Stimulated activated effector memory CD8-positive, alpha-beta T cell treated with anti-CD3 and anti-CD28 coated beads, Interleukin-12 subunit alpha, Interleukin-12 subunit beta, amount 100 ng/mL, for 72 hours (primary cell): Measurements from ENCODE around the gene TSBP1.
A peak's percentile ranks its signal among the peaks of the same experiment; 100 is the strongest.
"Not testable (repeated sequence)": the region's sequence is repeated elsewhere in the genome, so short reads cannot be mapped to it uniquely, and the experiment has no call there.

Experiments
- ATAC-seq: fragments of 150-1000 bp; cut with Tn5 transposase; 2 replicates; pipeline ENCODE4 v1.10.0; 2021
- DNase-seq, 2 donors: peaks; one replicate each; pipeline ENCODE4 v3.0.0; 2021 to 2022; ENCODE audit warnings: low spot score in 2 of 2
- H3K27ac Mint-ChIP-seq: one replicate; pipeline ENCODE4 v1.8.0; 2022; ENCODE audit warnings: mild to moderate bottlenecking, mixed read lengths
- H3K36me3 Mint-ChIP-seq: one replicate; pipeline ENCODE4 v1.8.0; 2022; ENCODE audit warnings: mild to moderate bottlenecking, mixed read lengths
- H3K4me1 Mint-ChIP-seq: one replicate; pipeline ENCODE4 v1.8.0; 2022; ENCODE audit warnings: mixed read lengths
- H3K4me3 Mint-ChIP-seq: one replicate; pipeline ENCODE4 v1.8.0; 2022; ENCODE audit warnings: mild to moderate bottlenecking, mixed read lengths
- H3K9me3 Mint-ChIP-seq: one replicate; pipeline ENCODE4 v1.8.0; 2022; ENCODE audit warnings: mixed read lengths

The TSBP1 gene

DNA sequence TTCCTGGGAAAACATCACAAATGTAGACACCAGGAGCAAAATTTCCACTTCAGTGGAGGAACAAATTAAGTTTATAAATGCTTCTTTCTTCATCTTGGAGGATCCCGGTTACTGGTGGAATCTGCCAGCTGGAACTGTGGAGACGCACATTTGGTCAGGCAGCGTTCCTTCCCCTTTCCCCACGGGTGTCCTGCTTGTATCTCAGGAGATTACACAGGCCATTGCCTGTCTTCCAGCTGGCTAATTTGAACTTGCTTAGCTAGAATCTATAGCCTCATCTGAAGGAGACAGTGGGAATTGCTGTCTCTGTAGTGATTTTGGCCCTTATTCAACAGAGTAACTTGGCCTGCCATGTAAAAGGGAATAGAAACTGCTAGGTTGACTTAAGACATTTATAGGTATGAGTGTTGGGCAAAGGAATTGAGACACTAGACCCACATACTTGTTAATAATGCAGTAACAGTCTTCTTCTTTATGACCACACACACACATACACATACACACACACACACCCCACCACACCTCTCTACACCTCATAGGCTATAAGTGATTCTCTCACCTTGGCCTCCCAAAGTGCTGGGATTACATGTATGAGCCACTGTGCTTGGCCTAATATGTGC is 34.4 kb downstream of the TSBP1 start:
- ATAC-seq (peak; percentile 36), DNase-seq (no peak)
- Mint-ChIP-seq H3K4me3 (no peak overlapping the region), H3K4me1 (no peaks in the 10 kb centered on the region), H3K9me3 (no peaks in the 10 kb centered on the region), H3K27ac (no peak overlapping the region), H3K36me3 (no peaks in the 10 kb centered on the region)

DNA sequence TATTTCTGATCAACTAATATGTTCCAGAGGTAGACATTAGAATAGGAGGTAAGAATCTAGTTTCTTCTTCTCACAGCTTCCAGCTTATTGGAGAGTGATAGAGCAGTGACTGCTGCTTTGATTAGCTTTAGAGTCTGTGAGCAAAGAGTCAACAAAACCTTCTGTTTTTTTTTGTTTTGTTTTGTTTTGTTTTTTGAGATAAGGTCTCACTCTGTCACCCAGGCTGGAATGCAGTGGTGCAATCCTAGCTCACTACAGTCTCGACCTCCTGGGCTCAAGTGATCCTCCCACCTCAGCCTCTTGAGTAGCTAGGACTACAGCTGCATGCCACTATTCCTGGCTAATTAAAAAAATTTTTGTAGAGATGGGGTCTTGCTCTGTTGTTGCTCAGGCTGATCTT is 39.3 kb downstream of the TSBP1 start:
- DNase-seq = no peak
- Mint-ChIP-seq H3K9me3 (no peaks in the 10 kb centered on the region), H3K36me3 (no peaks in the 10 kb centered on the region), H3K4me1 (no peaks in the 10 kb centered on the region), H3K27ac (no peak overlapping the region), H3K4me3 (no peak overlapping the region)
- no peak for ATAC-seq

DNA sequence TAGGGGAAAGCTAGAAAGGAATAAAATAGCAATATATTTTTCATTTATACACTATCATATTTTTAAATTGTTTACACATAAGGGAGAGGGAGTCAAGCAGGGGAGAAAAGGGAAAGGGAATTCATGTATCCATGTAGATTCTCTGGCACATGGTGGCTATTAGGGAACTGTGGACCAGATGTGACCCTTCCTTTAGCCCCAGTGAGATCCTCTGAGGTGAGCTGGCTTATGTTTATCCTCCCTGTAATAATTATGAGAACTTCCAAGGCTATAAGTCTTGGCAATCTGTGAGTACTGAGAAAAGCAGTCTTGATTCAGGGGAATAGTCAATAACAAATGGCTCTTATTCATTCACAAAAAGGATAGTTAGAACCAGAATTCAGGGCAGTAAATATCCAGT is 42.6 kb downstream of the TSBP1 start:
- H3K36me3 Mint-ChIP-seq = no peaks in the 10 kb centered on the region
- no peaks in the 10 kb centered on the region for H3K9me3 Mint-ChIP-seq
- H3K27ac Mint-ChIP-seq = no peak overlapping the region
- ATAC-seq = no peak
- no peak for DNase-seq
- H3K4me1 Mint-ChIP-seq = peaks cover 9% of the 10 kb centered on the region
- H3K4me3 Mint-ChIP-seq = no peak overlapping the region

GRCh38 chr6:32327103-32327502 is 44.6 kb downstream of the TSBP1 start:
- ATAC-seq (peak; percentile 16), DNase-seq (no peak)
- H3K9me3 Mint-ChIP-seq = no peaks in the 10 kb centered on the region
- no peak overlapping the region for H3K4me3 Mint-ChIP-seq
- H3K27ac Mint-ChIP-seq = no peak overlapping the region
- H3K36me3 Mint-ChIP-seq = no peaks in the 10 kb centered on the region
- peaks cover 9% of the 10 kb centered on the region for H3K4me1 Mint-ChIP-seq

DNA sequence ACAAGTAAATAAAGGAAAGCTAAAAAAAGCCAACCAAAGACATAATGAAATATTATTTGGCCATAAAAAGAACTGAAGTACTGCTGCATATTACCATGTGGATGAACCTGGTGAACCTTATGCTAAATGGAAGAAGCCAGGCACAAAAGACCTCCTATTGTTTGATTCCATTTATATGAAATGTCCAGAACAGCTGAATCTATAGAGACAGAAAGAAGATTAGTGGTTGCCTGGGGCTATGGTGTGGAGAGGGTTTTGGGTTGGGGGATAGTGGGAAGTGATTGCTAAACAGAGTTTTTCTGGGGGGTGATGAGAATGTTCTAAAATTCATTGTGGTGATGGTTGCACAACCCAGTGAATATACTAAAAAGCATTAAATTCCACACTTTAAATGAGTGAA is 53.2 kb downstream of the TSBP1 start:
- DNase-seq (no peak), ATAC-seq (no peak)
- Mint-ChIP-seq H3K36me3 (no peaks in the 10 kb centered on the region), H3K27ac (no peak overlapping the region), H3K4me3 (no peak overlapping the region), H3K9me3 (no peaks in the 10 kb centered on the region), H3K4me1 (no peaks in the 10 kb centered on the region)

- H3K27ac Mint-ChIP-seq = no peak overlapping the region
- H3K9me3 Mint-ChIP-seq = no peaks in the 10 kb centered on the region
- DNase-seq (no peak), ATAC-seq (no peak)
- H3K4me1 Mint-ChIP-seq = no peaks in the 10 kb centered on the region
- H3K36me3 Mint-ChIP-seq = no peaks in the 10 kb centered on the region
- no peak overlapping the region for H3K4me3 Mint-ChIP-seq
Observed at GRCh38 chr6:32317541-32317940, 54.2 kb downstream of the TSBP1 start.

- no peak for DNase-seq
- Mint-ChIP-seq H3K4me1 (no peaks in the 10 kb centered on the region), H3K4me3 (no peak overlapping the region), H3K36me3 (no peaks in the 10 kb centered on the region), H3K27ac (no peak overlapping the region), H3K9me3 (no peaks in the 10 kb centered on the region)
- no peak for ATAC-seq
Observed at GRCh38 chr6:32313964-32314363, 57.7 kb downstream of the TSBP1 start.

DNA sequence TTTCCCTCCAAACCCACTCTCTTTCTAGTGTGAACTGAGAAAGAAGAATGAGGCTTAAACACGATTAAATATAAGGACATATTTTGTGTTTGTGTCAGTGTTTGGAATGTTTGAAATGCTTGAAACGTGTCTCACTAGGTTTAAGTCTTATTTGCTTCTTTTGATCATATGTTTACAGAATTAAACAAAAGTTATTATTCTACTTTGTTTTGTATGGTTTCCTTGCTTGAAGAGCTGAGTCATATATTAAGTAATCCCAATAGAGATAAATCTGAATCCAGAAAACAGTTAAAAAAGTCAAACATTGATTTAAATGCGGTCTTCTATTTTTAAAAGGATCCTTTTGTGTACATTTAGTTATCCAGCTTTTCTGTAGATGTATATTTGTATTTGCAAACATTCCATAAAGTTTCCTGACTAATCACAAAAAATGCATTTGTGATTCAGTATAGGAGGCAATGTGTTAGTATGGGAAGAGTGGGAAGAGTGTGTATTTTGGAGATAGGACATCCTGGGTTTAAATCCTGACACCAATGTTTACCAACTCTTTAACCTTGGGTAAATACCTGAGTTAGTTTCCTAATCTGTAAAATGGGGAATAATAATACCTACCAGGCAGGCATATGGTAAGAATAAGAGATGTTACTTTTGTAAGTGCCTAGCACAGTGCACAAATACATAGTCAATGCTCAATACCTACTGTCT is 72.9 kb downstream of the TSBP1 start:
- no peak overlapping the region for H3K4me3 Mint-ChIP-seq
- ATAC-seq (no peak), DNase-seq (no peak)
- no peak overlapping the region for H3K27ac Mint-ChIP-seq
- no peaks in the 10 kb centered on the region for H3K9me3 Mint-ChIP-seq
- no peaks in the 10 kb centered on the region for H3K4me1 Mint-ChIP-seq
- H3K36me3 Mint-ChIP-seq = no peaks in the 10 kb centered on the region

GRCh38 chr6:32294980-32295379 is 76.7 kb downstream of the TSBP1 start:
- DNase-seq, H3K4me1 Mint-ChIP-seq, H3K27ac Mint-ChIP-seq, H3K36me3 Mint-ChIP-seq, ATAC-seq, H3K9me3 Mint-ChIP-seq, H3K4me3 Mint-ChIP-seq: not testable (repeated sequence)

GRCh38 chr6:32294566-32294965 is 77.1 kb downstream of the TSBP1 start:
- no peak for ATAC-seq
- DNase-seq = no peak
- no peaks in the 10 kb centered on the region for H3K36me3 Mint-ChIP-seq
- H3K27ac Mint-ChIP-seq = no peak overlapping the region
- H3K4me3 Mint-ChIP-seq = no peak overlapping the region
- H3K4me1 Mint-ChIP-seq = no peaks in the 10 kb centered on the region
- H3K9me3 Mint-ChIP-seq = no peaks in the 10 kb centered on the region

GRCh38 chr6:32293695-32294094 is 78.0 kb downstream of the TSBP1 start:
- DNase-seq (no peak), ATAC-seq (no peak)
- Mint-ChIP-seq H3K36me3 (no peaks in the 10 kb centered on the region), H3K4me3 (no peak overlapping the region), H3K9me3 (no peaks in the 10 kb centered on the region), H3K27ac (no peak overlapping the region), H3K4me1 (no peaks in the 10 kb centered on the region)

DNA sequence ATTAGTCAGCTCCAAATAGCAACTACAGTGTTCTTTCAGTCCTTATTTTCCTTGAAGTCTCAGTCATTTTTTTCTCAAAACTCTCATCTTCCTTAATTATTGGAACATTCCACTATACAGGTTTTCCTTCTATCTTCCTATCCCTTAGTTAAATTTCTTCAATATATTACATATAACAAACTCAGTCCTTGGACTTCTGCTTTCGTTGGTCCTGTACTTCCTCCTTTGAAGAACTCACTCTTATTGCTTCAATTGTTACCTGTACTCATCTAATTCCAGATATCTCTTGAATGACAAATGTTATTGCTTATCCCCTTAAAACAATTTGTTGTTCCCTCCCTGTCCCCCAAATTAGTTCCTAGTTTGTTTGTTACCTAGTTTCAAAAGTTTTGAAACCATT is 80.2 kb downstream of the TSBP1 start:
- H3K36me3 Mint-ChIP-seq = no peaks in the 10 kb centered on the region
- H3K27ac Mint-ChIP-seq = no peak overlapping the region
- no peaks in the 10 kb centered on the region for H3K9me3 Mint-ChIP-seq
- ATAC-seq = no peak
- no peak overlapping the region for H3K4me3 Mint-ChIP-seq
- DNase-seq = no peak
- no peaks in the 10 kb centered on the region for H3K4me1 Mint-ChIP-seq

GRCh38 chr6:32290886-32291450 is 80.7 kb downstream of the TSBP1 start:
- Mint-ChIP-seq H3K4me1 (no peaks in the 10 kb centered on the region), H3K36me3 (no peaks in the 10 kb centered on the region), H3K9me3 (no peaks in the 10 kb centered on the region), H3K4me3 (no peak overlapping the region), H3K27ac (no peak overlapping the region)
- DNase-seq (no peak), ATAC-seq (no peak)

DNA sequence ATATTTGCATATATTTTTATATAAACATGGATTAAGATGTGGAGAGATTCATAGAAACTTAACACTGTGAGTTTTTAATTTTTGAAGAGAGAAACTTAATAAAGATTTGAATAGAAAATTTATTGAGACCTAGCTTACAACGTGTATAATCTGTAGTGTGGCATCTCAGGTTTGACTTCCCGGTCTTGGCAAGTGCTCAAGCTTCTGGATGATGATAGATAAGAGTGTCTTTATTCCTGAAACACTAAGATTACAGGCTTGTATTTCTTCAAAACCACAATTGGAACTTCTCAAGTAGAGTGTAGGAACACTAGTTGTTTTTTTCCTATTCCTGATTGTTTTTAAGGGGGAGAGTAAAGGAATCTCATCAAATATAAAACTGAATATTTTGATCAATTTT is 83.3 kb downstream of the TSBP1 start:
- no peak for DNase-seq
- ATAC-seq = no peak

DNA sequence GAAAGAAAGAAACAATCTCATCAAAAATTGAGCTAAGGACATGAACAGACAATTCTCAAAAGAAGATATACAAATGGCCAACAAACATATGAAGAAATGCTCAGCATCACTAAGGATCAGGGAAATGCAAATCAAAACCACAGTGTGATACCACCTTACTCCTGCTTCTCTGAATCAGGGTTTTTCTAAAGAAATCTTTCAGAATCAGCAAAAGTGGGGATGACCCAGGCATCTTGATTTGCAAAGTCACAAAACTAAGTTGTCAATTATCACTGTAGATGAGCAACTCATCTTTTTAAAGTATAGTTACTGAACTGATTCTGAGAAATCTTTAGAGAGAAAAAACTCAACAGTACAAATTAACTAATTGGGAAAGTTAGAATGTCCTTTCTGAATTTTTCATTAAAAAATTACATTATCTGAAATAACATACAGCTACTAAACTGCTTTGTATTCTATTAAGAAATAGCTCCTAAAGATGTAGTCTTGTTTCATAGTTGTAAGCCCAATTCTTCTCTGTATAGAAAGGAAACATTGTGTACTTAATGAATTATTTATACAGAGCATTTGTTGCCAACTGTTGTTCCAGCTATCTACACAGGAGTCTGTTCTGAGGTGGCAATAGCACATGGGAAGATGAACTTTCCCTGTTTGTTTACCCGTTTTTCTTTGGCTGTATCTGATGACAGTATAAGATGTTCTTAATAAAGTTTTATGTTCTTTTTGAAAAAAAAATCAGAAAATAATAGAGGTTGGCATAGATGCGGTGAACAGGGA is 97.7 kb downstream of the TSBP1 start:
- not testable (repeated sequence) for DNase-seq, H3K4me3 Mint-ChIP-seq, H3K36me3 Mint-ChIP-seq

More for the DNA sequence above, 83.3 kb downstream of the TSBP1 start:
- Mint-ChIP-seq H3K9me3 (no peaks in the 10 kb centered on the region), H3K27ac (no peak overlapping the region), H3K36me3 (no peaks in the 10 kb centered on the region), H3K4me1 (no peaks in the 10 kb centered on the region), H3K4me3 (no peak overlapping the region)

GRCh38 chr6:32271429-32271828 is 100.3 kb downstream of the TSBP1 start:
- no peak for ATAC-seq
- Mint-ChIP-seq H3K36me3 (no peaks in the 10 kb centered on the region), H3K4me3 (no peak overlapping the region)

More for the DNA sequence above, 97.7 kb downstream of the TSBP1 start:
- peaks cover 14% of the 10 kb centered on the region for H3K4me1 Mint-ChIP-seq
- not testable (repeated sequence) for H3K9me3 Mint-ChIP-seq, H3K27ac Mint-ChIP-seq
- ATAC-seq = peak; percentile 51

More at GRCh38 chr6:32271429-32271828, 100.3 kb downstream of the TSBP1 start:
- Mint-ChIP-seq H3K9me3 (no peaks in the 10 kb centered on the region), H3K4me1 (peaks cover 14% of the 10 kb centered on the region), H3K27ac (no peak overlapping the region)
- DNase-seq = no peak
